Bone marrow (tissue), 2 donors: Measurements from ENCODE around the gene IGSF21.
A peak's percentile ranks its signal among the peaks of the same experiment; 100 is the strongest.

Experiments used
- DNase-seq, 2 donors: peaks; one replicate each; lab custom pipeline; 2025; lab: John Stamatoyannopoulos, UW

Gene IGSF21

GRCh38 chr1:18229625-18230024, 122.0 kb downstream of the IGSF21 start:
- no peak for DNase-seq

GRCh38 chr1:18230321-18230720, 122.7 kb downstream of the IGSF21 start:
- DNase-seq, result no peak

- no peak for DNase-seq
Measured at GRCh38 chr1:18230840-18231239, 123.2 kb downstream of the IGSF21 start.

- no peak for DNase-seq
Measured at GRCh38 chr1:18232052-18232451, 124.5 kb downstream of the IGSF21 start.

- DNase-seq, result no peak
Measured at GRCh38 chr1:18233176-18233864, 125.7 kb downstream of the IGSF21 start.

GRCh38 chr1:18234790-18235242, 127.2 kb downstream of the IGSF21 start:
- DNase-seq, result peak in 1 of 2 donors; percentile 13

GRCh38 chr1:18237371-18237770, 129.8 kb downstream of the IGSF21 start:
- DNase-seq, result no peak

GRCh38 chr1:18238190-18238589, 130.6 kb downstream of the IGSF21 start:
- DNase-seq, result no peak

- DNase-seq, result no peak
Measured at GRCh38 chr1:18239671-18240070, 132.1 kb downstream of the IGSF21 start.

GRCh38 chr1:18240906-18241305, 133.3 kb downstream of the IGSF21 start:
- DNase-seq, result no peak

- no peak for DNase-seq
Measured at GRCh38 chr1:18241891-18242290, 134.3 kb downstream of the IGSF21 start.

- no peak for DNase-seq
Measured at GRCh38 chr1:18243503-18244175, 136.0 kb downstream of the IGSF21 start.

GRCh38 chr1:18244762-18245161, 137.2 kb downstream of the IGSF21 start:
- DNase-seq, result no peak

GRCh38 chr1:18245647-18246046, 138.0 kb downstream of the IGSF21 start:
- no peak for DNase-seq

GRCh38 chr1:18246543-18246942, 138.9 kb downstream of the IGSF21 start:
- DNase-seq, result no peak

- DNase-seq, result no peak
Measured at GRCh38 chr1:18247151-18247550, 139.6 kb downstream of the IGSF21 start.

GRCh38 chr1:18249631-18250030, 142.0 kb downstream of the IGSF21 start:
- DNase-seq, result no peak

GRCh38 chr1:18253093-18253492, 145.5 kb downstream of the IGSF21 start:
- DNase-seq, result no peak

- no peak for DNase-seq
Measured at GRCh38 chr1:18256282-18257235, 149.0 kb downstream of the IGSF21 start.

- DNase-seq, result no peak
Measured at GRCh38 chr1:18257778-18258177, 150.2 kb downstream of the IGSF21 start.

GRCh38 chr1:18261891-18262290, 154.3 kb downstream of the IGSF21 start:
- no peak for DNase-seq

- no peak for DNase-seq
Measured at GRCh38 chr1:18262726-18263125, 155.1 kb downstream of the IGSF21 start.
